Hepatocyte (in vitro differentiated cells): ENCODE results near the gene TAF8.

Source experiments
- EZH2 ChIP-seq: fragments of 200-600 bp; sonication (generic); IDR thresholded peaks from 2 replicates; pipeline ENCODE4 v1.6.1; 2016; ENCODE audit warnings: antibody characterized with exemption, mild to moderate bottlenecking, borderline replicate concordance
- EZH2phosphoT487 ChIP-seq: fragments of 200-600 bp; sonication (generic); IDR thresholded peaks from one replicate; pipeline ENCODE4 v1.6.1; 2018; ENCODE audit warnings: antibody characterized with exemption, mild to moderate bottlenecking, low read depth, moderate library complexity; ENCODE audit not compliant: unreplicated experiment, severe bottlenecking
- TF ChIP-seq, protein P1 (sequence below): fragments of 200-600 bp; sonication (generic); IDR thresholded peaks from 2 replicates; pipeline ENCODE4 v1.5.1; 2016; ENCODE audit warnings: antibody characterized with exemption, mild to moderate bottlenecking; ENCODE audit not compliant: poor library complexity

DNA sequence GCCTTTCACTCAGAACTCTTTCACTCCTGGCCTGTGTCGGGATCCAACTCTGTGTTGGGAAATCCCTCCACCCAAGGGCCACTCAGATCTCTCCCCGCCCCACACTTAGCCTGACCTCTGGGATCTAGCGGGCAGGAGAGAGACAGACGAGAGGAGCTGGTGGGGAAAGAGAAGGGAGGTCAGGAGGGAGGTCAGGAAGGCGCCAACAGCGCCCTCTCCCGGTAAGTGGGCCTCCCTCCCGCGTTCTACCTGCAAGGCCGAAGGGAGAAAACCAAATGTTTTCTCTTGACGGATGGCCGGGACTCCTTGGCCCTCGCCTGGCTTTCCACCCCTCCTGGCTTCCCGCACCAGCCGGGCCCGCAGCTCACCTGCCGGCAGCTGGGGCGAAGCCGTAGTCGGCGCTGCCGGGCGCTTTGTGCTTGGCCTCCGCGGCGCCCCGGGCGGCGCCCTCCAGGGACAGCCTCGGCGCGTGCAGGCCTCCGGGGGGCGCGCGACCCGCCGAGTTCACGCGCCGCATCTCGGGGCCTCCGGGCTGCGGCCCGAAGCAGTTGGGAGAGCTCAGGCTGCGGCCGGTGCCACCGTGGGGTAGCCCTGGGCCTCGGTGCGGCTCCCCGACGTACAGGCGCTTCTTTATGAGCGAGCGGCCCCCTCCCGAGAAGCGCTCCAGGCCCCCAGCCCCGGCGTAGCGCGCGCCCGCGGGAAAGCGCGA lies 53.9 kb downstream of the TAF8 start:
- no peak for TF ChIP-seq EZH2phosphoT487
- TF ChIP-seq, protein P1, sequence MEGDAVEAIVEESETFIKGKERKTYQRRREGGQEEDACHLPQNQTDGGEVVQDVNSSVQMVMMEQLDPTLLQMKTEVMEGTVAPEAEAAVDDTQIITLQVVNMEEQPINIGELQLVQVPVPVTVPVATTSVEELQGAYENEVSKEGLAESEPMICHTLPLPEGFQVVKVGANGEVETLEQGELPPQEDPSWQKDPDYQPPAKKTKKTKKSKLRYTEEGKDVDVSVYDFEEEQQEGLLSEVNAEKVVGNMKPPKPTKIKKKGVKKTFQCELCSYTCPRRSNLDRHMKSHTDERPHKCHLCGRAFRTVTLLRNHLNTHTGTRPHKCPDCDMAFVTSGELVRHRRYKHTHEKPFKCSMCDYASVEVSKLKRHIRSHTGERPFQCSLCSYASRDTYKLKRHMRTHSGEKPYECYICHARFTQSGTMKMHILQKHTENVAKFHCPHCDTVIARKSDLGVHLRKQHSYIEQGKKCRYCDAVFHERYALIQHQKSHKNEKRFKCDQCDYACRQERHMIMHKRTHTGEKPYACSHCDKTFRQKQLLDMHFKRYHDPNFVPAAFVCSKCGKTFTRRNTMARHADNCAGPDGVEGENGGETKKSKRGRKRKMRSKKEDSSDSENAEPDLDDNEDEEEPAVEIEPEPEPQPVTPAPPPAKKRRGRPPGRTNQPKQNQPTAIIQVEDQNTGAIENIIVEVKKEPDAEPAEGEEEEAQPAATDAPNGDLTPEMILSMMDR = peak; percentile 67
- TF ChIP-seq EZH2 = no peak
